Neural progenitor cell (in vitro differentiated cells): ENCODE data around the gene DCD. TPM values are rescaled to one million over a fixed set of nuclear protein-coding genes. Genes with fewer than 3 reads are reported as not detected.

ENCODE experiments used
- DNase-seq: peaks from one replicate; pipeline ENCODE4 v3.0.0-alpha.2; 2016; ENCODE audit warnings: low spot score
- H2AFZ ChIP-seq: fragments of 200-600 bp; sonication (generic); replicated peaks from 2 replicates; pipeline ENCODE4 v1.6.1; 2016; ENCODE audit warnings: antibody characterized with exemption
- H3F3A ChIP-seq: fragments of 200-600 bp; sonication (generic); 2 replicates; pipeline ENCODE4 v1.6.1; 2016; ENCODE audit warnings: antibody characterized with exemption, low read depth
- H3K27ac ChIP-seq: fragments of 200-600 bp; sonication (generic); 2 replicates; pipeline ENCODE4 v1.5.1; 2016; ENCODE audit warnings: mild to moderate bottlenecking
- H3K27me3 ChIP-seq: fragments of 200-600 bp; sonication (generic); 2 replicates; pipeline ENCODE4 v1.6.1; 2016; ENCODE audit warnings: mild to moderate bottlenecking, moderate library complexity
- H3K36me3 ChIP-seq: fragments of 200-600 bp; sonication (generic); 2 replicates; pipeline ENCODE4 v1.5.1; 2016
- H3K4me1 ChIP-seq: fragments of 200-600 bp; sonication (generic); 2 replicates; pipeline ENCODE4 v1.6.1; 2016; ENCODE audit warnings: mixed run types
- H3K4me2 ChIP-seq: fragments of 200-600 bp; sonication (generic); 2 replicates; pipeline ENCODE4 v1.6.1; 2016
- H3K4me3 ChIP-seq: fragments of 200-600 bp; sonication (generic); 2 replicates; pipeline ENCODE4 v1.5.1; 2016
- H3K79me2 ChIP-seq: fragments of 200-600 bp; sonication (generic); 2 replicates; pipeline ENCODE4 v1.6.1; 2016; ENCODE audit warnings: low read depth
- H3K9ac ChIP-seq: fragments of 200-600 bp; sonication (generic); 2 replicates; pipeline ENCODE4 v1.6.1; 2016
- H3K9me3 ChIP-seq: fragments of 200-600 bp; sonication (generic); 2 replicates; pipeline ENCODE4 v1.5.1; 2016; ENCODE audit warnings: low read depth
- H4K20me1 ChIP-seq: fragments of 200-600 bp; sonication (generic); 2 replicates; pipeline ENCODE4 v1.6.1; 2016; ENCODE audit warnings: low read depth
- H3K27ac Mint-ChIP-seq: 3 replicates; pipeline ENCODE4 v1.8.0; 2021; ENCODE audit warnings: mixed read lengths
- H3K27me3 Mint-ChIP-seq: 2 replicates; pipeline ENCODE4 v1.8.0; 2022; ENCODE audit warnings: low read depth, mild to moderate bottlenecking, inconsistent platforms, moderate library complexity, mixed read lengths; ENCODE audit not compliant: insufficient read depth
- H3K36me3 Mint-ChIP-seq: 3 replicates; pipeline ENCODE4 v1.8.0; 2021; ENCODE audit warnings: mixed read lengths
- H3K4me1 Mint-ChIP-seq: 3 replicates; pipeline ENCODE4 v1.8.0; 2021; ENCODE audit warnings: mixed read lengths
- H3K4me3 Mint-ChIP-seq: 3 replicates; pipeline ENCODE4 v1.8.0; 2021; ENCODE audit warnings: mild to moderate bottlenecking, moderate library complexity, mixed read lengths
- H3K9me3 Mint-ChIP-seq: 3 replicates; pipeline ENCODE4 v1.8.0; 2020; ENCODE audit warnings: mixed read lengths
- CTCF ChIP-seq: fragments of 200-600 bp; sonication (generic); IDR thresholded peaks from 2 replicates; pipeline ENCODE4 v1.5.1; 2017; ENCODE audit warnings: antibody characterized with exemption, mild to moderate bottlenecking
- EZH2 ChIP-seq: fragments of 200-600 bp; sonication (generic); IDR thresholded peaks from 2 replicates; pipeline ENCODE4 v1.6.1; 2017; ENCODE audit warnings: antibody characterized with exemption, mild to moderate bottlenecking, moderate library complexity
- EZH2phosphoT487 ChIP-seq: fragments of 200-600 bp; sonication (generic); IDR thresholded peaks from 2 replicates; pipeline ENCODE4 v1.6.1; 2017; ENCODE audit warnings: antibody characterized with exemption
- total RNA-seq: library from RNA; depleted of rRNA; stranded (reverse); fragments of >200 nt; gene quantifications from 2 replicates; pipeline ENCODE4 v1.2.3, GENCODE V29; 2015; ENCODE audit warnings: low replicate concordance

The DCD gene
- total RNA-seq, 1 donor from 2014 or later = not detected

DNA sequence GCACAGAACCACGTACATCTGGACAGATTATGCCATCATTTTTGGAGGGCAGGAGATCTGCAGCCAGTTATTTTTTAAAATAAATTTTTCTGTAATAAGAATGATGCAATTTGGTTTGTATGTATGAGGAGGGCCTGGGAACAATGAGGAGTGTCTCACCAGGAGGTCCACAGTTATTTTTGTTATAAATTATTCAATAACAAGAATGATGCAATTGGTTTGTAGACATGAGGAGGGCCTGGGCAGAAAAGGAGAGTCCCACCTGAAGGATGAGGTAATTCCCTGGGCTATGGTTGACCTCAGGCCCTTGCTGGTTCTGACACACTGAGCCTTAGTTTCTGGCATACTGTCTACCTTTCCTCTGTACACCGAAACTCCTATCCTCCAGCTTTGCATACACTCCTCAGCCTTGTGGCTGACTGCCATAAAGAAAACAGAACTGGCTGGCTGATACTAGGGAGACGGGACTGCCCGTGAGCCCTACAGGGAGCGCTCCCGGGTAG is 9.0 kb upstream of the DCD start:
- Histone ChIP-seq H3K79me2 (no peaks in the 10 kb centered on the region), H3K4me3 (no peak overlapping the region), H3K27me3 (no peaks in the 10 kb centered on the region), H3K4me2 (no peak overlapping the region), H3K4me1 (peaks cover 17% of the 10 kb centered on the region), H3K36me3 (no peaks in the 10 kb centered on the region), H3K9me3 (no peaks in the 10 kb centered on the region), H2AFZ (no peak overlapping the region), H3K27ac (no peak overlapping the region), H3F3A (peaks cover 15% of the 10 kb centered on the region), H3K9ac (no peak overlapping the region), H4K20me1 (no peaks in the 10 kb centered on the region)
- Mint-ChIP-seq H3K27me3 (peaks cover 5% of the 10 kb centered on the region), H3K4me1 (peaks cover 11% of the 10 kb centered on the region), H3K4me3 (no peak overlapping the region), H3K36me3 (no peaks in the 10 kb centered on the region), H3K9me3 (peaks cover 16% of the 10 kb centered on the region), H3K27ac (no peak overlapping the region)
- no peak for TF ChIP-seq CTCF
- no peak for TF ChIP-seq EZH2
- no peak for TF ChIP-seq EZH2phosphoT487
- no peak for DNase-seq

- H3K27ac ChIP-seq = peak overlapping the region; percentile 91
- DNase-seq = peak; percentile 52
- Mint-ChIP-seq H3K4me1 (peaks cover 11% of the 10 kb centered on the region), H3K9me3 (peaks cover 14% of the 10 kb centered on the region), H3K27ac (peak overlapping the region; percentile 86), H3K36me3 (no peaks in the 10 kb centered on the region), H3K4me3 (no peak overlapping the region), H3K27me3 (peaks cover 5% of the 10 kb centered on the region)
- H3K27me3 ChIP-seq = no peaks in the 10 kb centered on the region
- no peaks in the 10 kb centered on the region for H4K20me1 ChIP-seq
- H3K4me3 ChIP-seq = no peak overlapping the region
- no peaks in the 10 kb centered on the region for H3K79me2 ChIP-seq
- H3F3A ChIP-seq = peaks cover 15% of the 10 kb centered on the region
- peak overlapping the region; percentile 76 for H2AFZ ChIP-seq
- H3K9me3 ChIP-seq = no peaks in the 10 kb centered on the region
- H3K9ac ChIP-seq = no peak overlapping the region
- H3K36me3 ChIP-seq = no peaks in the 10 kb centered on the region
- peaks cover 17% of the 10 kb centered on the region for H3K4me1 ChIP-seq
- H3K4me2 ChIP-seq = peak overlapping the region; percentile 60
- TF ChIP-seq EZH2phosphoT487 (no peak), EZH2 (no peak), CTCF (no peak)
Observed at GRCh38 chr12:54654926-54655325, 6.8 kb upstream of the DCD start.

DNA sequence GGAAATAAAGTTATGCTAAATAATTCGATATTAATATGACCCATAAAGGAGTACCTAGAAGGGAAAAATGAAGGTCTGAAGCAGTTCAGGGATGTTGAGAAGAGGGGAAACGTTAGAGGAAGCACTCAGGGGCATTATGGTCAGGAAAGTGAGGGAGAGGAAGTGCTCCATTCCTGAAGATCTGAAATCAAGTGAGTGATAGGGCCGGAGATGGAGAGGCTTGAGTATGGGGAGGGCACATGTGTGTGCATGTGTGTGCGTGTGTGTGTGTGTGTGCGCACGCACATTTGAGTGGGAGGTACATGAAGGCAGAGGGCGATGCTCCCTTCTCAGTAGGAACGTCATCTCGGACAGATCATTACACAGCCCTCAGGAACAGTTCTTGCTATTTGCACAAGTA is 4.9 kb upstream of the DCD start:
- peaks cover 3% of the 10 kb centered on the region for H3K27me3 Mint-ChIP-seq
- Histone ChIP-seq H3K9ac (no peak overlapping the region), H3F3A (peaks cover 15% of the 10 kb centered on the region), H3K4me1 (peaks cover 17% of the 10 kb centered on the region), H3K9me3 (no peaks in the 10 kb centered on the region), H3K27me3 (no peaks in the 10 kb centered on the region), H3K4me3 (no peak overlapping the region), H3K4me2 (no peak overlapping the region), H3K27ac (no peak overlapping the region), H3K36me3 (no peaks in the 10 kb centered on the region), H3K79me2 (no peaks in the 10 kb centered on the region), H4K20me1 (no peaks in the 10 kb centered on the region), H2AFZ (no peak overlapping the region)
- TF ChIP-seq EZH2phosphoT487 = no peak
- TF ChIP-seq CTCF = no peak
- TF ChIP-seq EZH2 = no peak
- no peaks in the 10 kb centered on the region for H3K36me3 Mint-ChIP-seq
- H3K4me1 Mint-ChIP-seq = peaks cover 8% of the 10 kb centered on the region
- no peak overlapping the region for H3K27ac Mint-ChIP-seq
- peaks cover 3% of the 10 kb centered on the region for H3K9me3 Mint-ChIP-seq
- H3K4me3 Mint-ChIP-seq = no peak overlapping the region
- DNase-seq = no peak
